H1 (cell line): Measurements from ENCODE around the gene DOP1A. TPM values are rescaled to one million over a fixed set of nuclear protein-coding genes. Genes with fewer than 3 reads are reported as not detected.

Experiments
- CTCF ChIA-PET: fragments of 300-600 bp; sonication (Branson Sonifier 250); formaldehyde crosslinking; loops from one replicate; lab custom pipeline; 2021; ENCODE audit not compliant: partially characterized antibody; lab: Charles Lee
- POLR2A ChIA-PET: fragments of 300-600 bp; sonication (Branson Sonifier 250); formaldehyde crosslinking; loops from one replicate; lab custom pipeline; 2021; ENCODE audit warnings: inconsistent platforms; ENCODE audit not compliant: partially characterized antibody; lab: Charles Lee
- DNase-seq, 2 experiments: peaks; one replicate each; pipeline versions ENCODE4 v3.0.0 to v3.0.0-alpha.2; 2010 to 2022; ENCODE audit warnings: low spot score in 2 of 2, low read depth in 1 of 2, mixed read lengths in 1 of 2
- FAIRE-seq: peaks from 2 replicates; lab custom pipeline; 2011; peaks lifted over from hg19 to GRCh38; lab: Jason Lieb, UNC
- H2AFZ ChIP-seq: 2 replicates; pipeline ENCODE4 v1.8.1; 2012; ENCODE audit warnings: low read length, inconsistent platforms
- H2AK5ac ChIP-seq: 2 replicates; pipeline ENCODE4 v1.6.1; 2013; ENCODE audit warnings: low read depth, low read length
- H2BK120ac ChIP-seq: replicated peaks from 2 replicates; pipeline ENCODE3; 2013; ENCODE audit warnings: low read depth, low read length, inconsistent platforms
- H2BK12ac ChIP-seq: 2 replicates; pipeline ENCODE4 v1.6.1; 2013; ENCODE audit warnings: low read depth, low read length
- H2BK15ac ChIP-seq: 2 replicates; pipeline ENCODE4 v1.6.1; 2013; ENCODE audit warnings: low read length
- H2BK20ac ChIP-seq: 2 replicates; pipeline ENCODE4 v1.6.1; 2013; ENCODE audit warnings: low read length
- H2BK5ac ChIP-seq: 2 replicates; pipeline ENCODE4 v1.6.1; 2013; ENCODE audit warnings: low read depth, low read length
- H3K14ac ChIP-seq: 2 replicates; pipeline ENCODE4 v1.6.1; 2013; ENCODE audit warnings: inconsistent platforms; ENCODE audit not compliant: insufficient read length
- H3K18ac ChIP-seq: 2 replicates; pipeline ENCODE4 v1.6.1; 2013; ENCODE audit warnings: low read length; ENCODE audit errors: extremely low read depth
- H3K23ac ChIP-seq: 2 replicates; pipeline ENCODE4 v1.6.1; 2013; ENCODE audit warnings: inconsistent platforms; ENCODE audit not compliant: insufficient read length
- H3K23me2 ChIP-seq: 2 replicates; pipeline ENCODE4 v1.6.1; 2013; ENCODE audit warnings: low read depth, low read length
- H3K27ac ChIP-seq: 2 replicates; pipeline ENCODE4 v1.6.1; 2011; ENCODE audit warnings: low read depth, low read length, inconsistent platforms
- H3K27me3 ChIP-seq, 4 experiments: replicated peaks in 1 of 4; 1 replicate in 1 of 4; 2 replicates in 3 of 4; pipeline versions ENCODE4 v1.6.1 to v1.8.1; 2011 to 2013; ENCODE audit warnings: low read length in 3 of 4, mild to moderate bottlenecking in 3 of 4, inconsistent platforms in 2 of 4, mixed read lengths in 2 of 4, moderate library complexity in 1 of 4; ENCODE audit not compliant: control insufficient read depth in 3 of 4, insufficient read depth in 3 of 4; ENCODE audit errors: extremely low read depth in 1 of 4
- H3K36me3 ChIP-seq, 4 experiments: 2 replicates each; pipeline versions ENCODE4 v1.6.1 to v1.8.1; 2011 to 2013; ENCODE audit warnings: mild to moderate bottlenecking in 4 of 4, low read length in 3 of 4, moderate library complexity in 2 of 4, control low read depth in 1 of 4, inconsistent platforms in 1 of 4; ENCODE audit not compliant: insufficient read depth in 4 of 4, control insufficient read depth in 2 of 4
- H3K4ac ChIP-seq: replicated peaks from 2 replicates; pipeline ENCODE3; 2013; ENCODE audit warnings: low read length, low read depth, mixed read lengths, inconsistent platforms; ENCODE audit not compliant: insufficient read length
- H3K4me1 ChIP-seq, 4 experiments: replicated peaks in 1 of 4; 1 replicate in 1 of 4; 2 replicates in 3 of 4; pipeline versions ENCODE4 v1.6.1 to v1.8.1; 2011 to 2013; ENCODE audit warnings: low read length in 3 of 4, inconsistent platforms in 2 of 4, mixed read lengths in 1 of 4; ENCODE audit not compliant: insufficient read depth in 4 of 4, control insufficient read depth in 3 of 4
- H3K4me2 ChIP-seq, 2 experiments: 2 replicates each; pipeline versions ENCODE4 v1.6.1 to v1.8.1; 2011 to 2013; ENCODE audit warnings: low read depth in 2 of 2, low read length in 2 of 2, control low read depth in 1 of 2, inconsistent platforms in 1 of 2, mild to moderate bottlenecking in 1 of 2; ENCODE audit not compliant: insufficient read depth in 1 of 2
- H3K4me3 ChIP-seq, 4 experiments: fragments of 200-600, 300-600 bp in 1 of 4; sonication (generic), shearing (Covaris generic), sonication (Bioruptor Twin) in 1 of 4; 2 replicates each; pipeline versions ENCODE4 v1.5.1 to v1.8.1; 2011 to 2016; ENCODE audit warnings: low read length in 4 of 4, low read depth in 3 of 4, control low read depth in 2 of 4, inconsistent platforms in 2 of 4, mild to moderate bottlenecking in 2 of 4, mixed read lengths in 1 of 4, moderate library complexity in 1 of 4; ENCODE audit not compliant: insufficient read depth in 2 of 4; ENCODE audit errors: extremely low read depth in 1 of 4
- H3K56ac ChIP-seq: replicated peaks from 2 replicates; pipeline ENCODE3; 2013; ENCODE audit warnings: low read depth, mild to moderate bottlenecking, mixed read lengths, low read length, inconsistent platforms; ENCODE audit not compliant: insufficient read length
- H3K79me1 ChIP-seq: 2 replicates; pipeline ENCODE4 v1.6.1; 2013; ENCODE audit warnings: low read depth, low read length, control low read depth
- H3K79me2 ChIP-seq, 2 experiments: 2 replicates each; pipeline versions ENCODE4 v1.6.1 to v1.8.1; 2012 to 2013; ENCODE audit warnings: low read length in 2 of 2, mild to moderate bottlenecking in 2 of 2, inconsistent platforms in 1 of 2; ENCODE audit not compliant: insufficient read depth in 2 of 2, control insufficient read depth in 1 of 2
- H3K9ac ChIP-seq, 4 experiments: replicated peaks in 1 of 4; 1 replicate in 1 of 4; 2 replicates in 3 of 4; pipeline versions ENCODE4 v1.6.1 to v1.8.1; 2011 to 2013; ENCODE audit warnings: low read depth in 3 of 4, low read length in 3 of 4, control low read depth in 2 of 4, mild to moderate bottlenecking in 2 of 4, moderate library complexity in 2 of 4, inconsistent platforms in 1 of 4; ENCODE audit errors: extremely low read depth in 1 of 4
- H3K9me3 ChIP-seq, 2 experiments: 2 replicates each; pipeline versions ENCODE4 v1.6.1 to v1.8.1; 2012 to 2013; ENCODE audit warnings: mild to moderate bottlenecking in 2 of 2, moderate library complexity in 2 of 2, control low read depth in 1 of 2, inconsistent platforms in 1 of 2, low read depth in 1 of 2, low read length in 1 of 2, mixed read lengths in 1 of 2; ENCODE audit not compliant: insufficient read depth in 2 of 2
- H4K20me1 ChIP-seq, 2 experiments: replicated peaks in 1 of 2; 2 replicates each; pipeline versions ENCODE3 to v1.8.1; 2011 to 2013; ENCODE audit warnings: inconsistent platforms in 2 of 2, low read length in 2 of 2, mild to moderate bottlenecking in 1 of 2; ENCODE audit not compliant: insufficient read depth in 2 of 2, control insufficient read depth in 1 of 2
- H4K5ac ChIP-seq: 2 replicates; pipeline ENCODE4 v1.6.1; 2013; ENCODE audit warnings: low read length, low read depth, mixed read lengths, inconsistent platforms; ENCODE audit not compliant: insufficient read length
- H4K8ac ChIP-seq: 2 replicates; pipeline ENCODE4 v1.8.0; 2013; ENCODE audit warnings: mild to moderate bottlenecking, moderate library complexity, low read length, inconsistent platforms; ENCODE audit not compliant: insufficient read depth; ENCODE audit errors: extremely low read depth
- H4K91ac ChIP-seq: replicated peaks from 2 replicates; pipeline ENCODE3; 2013; ENCODE audit warnings: low read length, mixed read lengths, inconsistent platforms; ENCODE audit not compliant: insufficient read length
- ASH2L ChIP-seq: fragments of 200-600, 300-600 bp; sonication (generic); IDR thresholded peaks from one replicate; pipeline ENCODE4 v1.7.1; 2017; ENCODE audit warnings: low read length
- BCL11A ChIP-seq, 2 experiments: IDR thresholded peaks; one replicate each; pipeline ENCODE4 v1.6.1; 2011; ENCODE audit warnings: low read depth in 2 of 2, low read length in 2 of 2, mild to moderate bottlenecking in 2 of 2
- CTBP2 ChIP-seq: IDR thresholded peaks from 2 replicates; pipeline ENCODE4 v1.7.0; 2011; ENCODE audit warnings: borderline replicate concordance, mild to moderate bottlenecking, moderate library complexity, mixed read lengths, low read length; ENCODE audit not compliant: insufficient read depth, insufficient read length
- JUN ChIP-seq: IDR thresholded peaks from 2 replicates; pipeline ENCODE4 v1.6.1; 2011; ENCODE audit warnings: low read depth, mild to moderate bottlenecking, improper control_type of control experiment, low read length
- JUND ChIP-seq: IDR thresholded peaks from 2 replicates; pipeline ENCODE4 v1.6.1; 2011; ENCODE audit warnings: mild to moderate bottlenecking, improper control_type of control experiment, low read length
- SIN3A ChIP-seq, 2 experiments: IDR thresholded peaks in 1 of 2; conservative IDR thresholded peaks in 1 of 2; 2 replicates each; pipeline ENCODE4 v1.6.1; 2011 to 2012; ENCODE audit warnings: low read length in 2 of 2, improper control_type of control experiment in 1 of 2, low read depth in 1 of 2, mild to moderate bottlenecking in 1 of 2
- SIRT6 ChIP-seq: IDR thresholded peaks from one replicate; pipeline ENCODE4 v1.7.1; 2012; ENCODE audit warnings: low read length, inconsistent platforms
- TAF7 ChIP-seq: optimal IDR thresholded peaks from 2 replicates; pipeline ENCODE3; 2011; ENCODE audit warnings: low read depth, mild to moderate bottlenecking, inconsistent platforms, low read length, moderate library complexity, borderline replicate concordance
- WGBS, 2 experiments: shearing (Covaris generic) in 1 of 2; methylation state at CpG; one replicate each; pipeline versions ENCODE4 v1.1.6 to v1.1.7; 2013 to 2015; ENCODE audit warnings: low lambda C conversion rate in 2 of 2, mixed read lengths in 2 of 2, inconsistent platforms in 1 of 2, low coverage in 1 of 2, missing lambda C conversion rate in 1 of 2; ENCODE audit not compliant: insufficient replicate concordance in 2 of 2, insufficient coverage in 1 of 2, insufficient read length in 1 of 2; ENCODE audit errors: extremely low coverage in 1 of 2, missing lambda C conversion rate in 1 of 2; 5-methylcytosine and 5-hydroxymethylcytosine counted together
- polyA plus RNA-seq, 7 experiments: library from polyadenylated mRNA; depleted of rRNA in 3 of 7; stranded (reverse) in 5 of 7; unstranded in 2 of 7; fragments of >200 nt in 5 of 7; fragments of 200-250 nt in 2 of 7; gene quantifications; 1 replicate in 5 of 7; 2 replicates in 1 of 7; 4 replicates in 1 of 7; pipeline versions ENCODE4 v1.2.1 to v1.2.3, GENCODE V29; 2011 to 2013; ENCODE audit warnings: missing spikeins in 2 of 7, mixed read lengths in 2 of 7
- total RNA-seq: library from RNA; stranded (reverse); fragmentation: NEBNext Ultra II Directional; extraction: Animal tissue kit (Norgen Biotek cat#: 25700); gene quantifications from 2 replicates; pipeline ENCODE4 v1.2.1, GENCODE V29; 2021
- TF ChIP-seq, protein P1 (sequence below): IDR thresholded peaks from 2 replicates; pipeline ENCODE4 v1.6.1; 2011; ENCODE audit warnings: low read depth, mild to moderate bottlenecking, low read length; ENCODE audit not compliant: insufficient read depth
- TF ChIP-seq, protein P2 (sequence below), 3 experiments: IDR thresholded peaks; 1 replicate in 2 of 3; 2 replicates in 1 of 3; pipeline versions ENCODE4 v1.5.1 to v1.6.1; 2011; ENCODE audit warnings: low read length in 3 of 3, mild to moderate bottlenecking in 3 of 3, inconsistent platforms in 2 of 3, low read depth in 1 of 3, moderate library complexity in 1 of 3; ENCODE audit not compliant: insufficient read depth in 1 of 3; ENCODE audit errors: control extremely low read depth in 1 of 3

The DOP1A gene
- total and polyA plus RNA-seq, 2 of the 8 experiments (the other 6 are each of a cell fraction or from before 2014, with no cell fraction given) = 7.5 to 14.7 TPM

DNA sequence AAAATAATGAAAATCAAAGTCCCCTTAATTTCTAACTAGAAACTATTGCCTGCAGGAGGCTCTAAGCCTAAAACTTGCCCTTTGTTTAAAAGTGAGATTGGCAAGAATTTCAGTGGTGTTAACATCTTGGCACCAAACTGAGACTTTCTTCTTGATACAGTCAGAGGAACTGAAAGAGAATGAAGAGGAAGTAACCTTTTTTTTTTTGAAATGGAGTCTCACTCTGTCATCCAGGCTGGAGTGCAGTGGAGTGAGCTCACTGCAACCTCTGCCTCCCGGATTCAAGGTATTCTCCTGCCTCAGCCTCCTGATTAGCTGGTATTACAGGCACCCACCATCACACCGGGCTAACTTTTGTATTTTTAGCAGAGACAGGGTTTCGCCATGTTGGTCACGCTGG is 3.6 kb downstream of the DOP1A start:
- Histone ChIP-seq H3K36me3 (no peaks in the 10 kb centered on the region), H3K79me1 (no peaks in the 10 kb centered on the region), H3K23ac (no peak overlapping the region), H3K27me3 (no peaks in the 10 kb centered on the region), H3K4me1 (peaks cover 0 to 15% (median 4%) of the 10 kb centered on the region in 4 experiments; a peak in 2 of 7 replicates), H3K56ac (no peak overlapping the region), H3K23me2 (no peaks in the 10 kb centered on the region), H3K79me2 (peaks cover 0 to 59% of the 10 kb centered on the region in 2 experiments; a peak in 3 of 4 replicates), H2AK5ac (no peak overlapping the region), H4K20me1 (no peaks in the 10 kb centered on the region), H3K4me3 (no peak overlapping the region), H4K8ac (no peak overlapping the region), H3K14ac (no peak overlapping the region), H4K91ac (no peak overlapping the region), H2BK5ac (no peak overlapping the region), H3K18ac (no peak overlapping the region), H3K4me2 (no peak overlapping the region; a peak in 1 of 4 replicates), H3K27ac (no peak overlapping the region), H2BK12ac (no peak overlapping the region), H2BK120ac (no peak overlapping the region), H2BK20ac (no peak overlapping the region), H3K9ac (no peak overlapping the region), H4K5ac (no peak overlapping the region), H3K9me3 (no peaks in the 10 kb centered on the region), H3K4ac (no peak overlapping the region), H2BK15ac (no peak overlapping the region), H2AFZ (no peak overlapping the region)
- DNase-seq (no peak), FAIRE-seq (no peak)
- POLR2A ChIA-PET = no interaction called here
- CTCF ChIA-PET = interaction anchor here (0.6 kb wide), 1 partner anchor 708 kb away, joined by 3 read pairs; no protein-coding TSS in a partner anchor
- 78% methylated on average over 4 of the region's 4 CpGs; no CpG with 5 or more reads in 1 of the 2 experiments for WGBS, 2 experiments
- TF ChIP-seq TAF7 (no peak), JUN (no peak), SIN3A (conservative IDR thresholded peaks at IDR 0.05 in 1 of 2, IDR thresholded peaks at IDR 0.05 in 1 of 2; ENCODE audit: low read depth in 1 of 2, low read length in 2 of 2) (no peak), CTBP2 (no peak), JUND (no peak), BCL11A (IDR thresholded peaks at IDR 0.05; ENCODE audit: low read depth in 2 of 2, low read length in 2 of 2) (no peak), ASH2L (no peak), SIRT6 (no peak)
- TF ChIP-seq, protein P1, sequence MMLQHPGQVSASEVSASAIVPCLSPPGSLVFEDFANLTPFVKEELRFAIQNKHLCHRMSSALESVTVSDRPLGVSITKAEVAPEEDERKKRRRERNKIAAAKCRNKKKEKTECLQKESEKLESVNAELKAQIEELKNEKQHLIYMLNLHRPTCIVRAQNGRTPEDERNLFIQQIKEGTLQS = no peak
- TF ChIP-seq, protein P2, sequence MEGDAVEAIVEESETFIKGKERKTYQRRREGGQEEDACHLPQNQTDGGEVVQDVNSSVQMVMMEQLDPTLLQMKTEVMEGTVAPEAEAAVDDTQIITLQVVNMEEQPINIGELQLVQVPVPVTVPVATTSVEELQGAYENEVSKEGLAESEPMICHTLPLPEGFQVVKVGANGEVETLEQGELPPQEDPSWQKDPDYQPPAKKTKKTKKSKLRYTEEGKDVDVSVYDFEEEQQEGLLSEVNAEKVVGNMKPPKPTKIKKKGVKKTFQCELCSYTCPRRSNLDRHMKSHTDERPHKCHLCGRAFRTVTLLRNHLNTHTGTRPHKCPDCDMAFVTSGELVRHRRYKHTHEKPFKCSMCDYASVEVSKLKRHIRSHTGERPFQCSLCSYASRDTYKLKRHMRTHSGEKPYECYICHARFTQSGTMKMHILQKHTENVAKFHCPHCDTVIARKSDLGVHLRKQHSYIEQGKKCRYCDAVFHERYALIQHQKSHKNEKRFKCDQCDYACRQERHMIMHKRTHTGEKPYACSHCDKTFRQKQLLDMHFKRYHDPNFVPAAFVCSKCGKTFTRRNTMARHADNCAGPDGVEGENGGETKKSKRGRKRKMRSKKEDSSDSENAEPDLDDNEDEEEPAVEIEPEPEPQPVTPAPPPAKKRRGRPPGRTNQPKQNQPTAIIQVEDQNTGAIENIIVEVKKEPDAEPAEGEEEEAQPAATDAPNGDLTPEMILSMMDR (IDR thresholded peaks at IDR 0.05; ENCODE audit: control extremely low read depth in 1 of 3, insufficient read depth in 1 of 3, low read depth in 1 of 3, low read length in 3 of 3) = no peak
